ENCODE measurements around the gene CXorf49B. TPM values are rescaled to one million over a fixed set of nuclear protein-coding genes. Genes with fewer than 3 reads are reported as not detected.

Gene CXorf49B
- polyA plus RNA-seq, 1 donor: not detected

Other genes starting within 250 kb of the CXorf49B start
- gene OGT, start 230.2 kb upstream of the CXorf49B start, polyA plus RNA-seq: 239 TPM
- 1.6 TPM for gene GCNA, start 184.9 kb upstream of the CXorf49B start, polyA plus RNA-seq
- 1.3 TPM for gene CXCR3, start 144.8 kb upstream of the CXorf49B start, polyA plus RNA-seq
- gene CXorf49, start 45.1 kb upstream of the CXorf49B start, polyA plus RNA-seq: not detected
- gene NHSL2, start 147.5 kb downstream of the CXorf49B start, polyA plus RNA-seq: 3.3 TPM